Right lobe of liver (tissue), 6 donors: Measurements from ENCODE around the gene OR7C1. TPM values are rescaled to one million over a fixed set of nuclear protein-coding genes. Genes with fewer than 3 reads are reported as not detected.

ENCODE experiments used
- ATAC-seq, 4 donors: fragments of 200-7000 bp; cut with Tn5 transposase; one replicate each; pipeline ENCODE4 v1.9.1; 2020; ENCODE audit warnings: mild to moderate bottlenecking in 4 of 4, moderate library complexity in 4 of 4
- DNase-seq, 3 donors: peaks; one replicate each; pipeline ENCODE4 v3.0.0-alpha.2; 2020
- H3K27ac ChIP-seq, 3 donors: fragments of 200-600 bp; one replicate each; pipeline ENCODE4 v1.8.0; 2022
- H3K27me3 ChIP-seq, 2 donors: fragments of 200-600 bp; one replicate each; pipeline ENCODE4 v1.8.0; 2022
- H3K36me3 ChIP-seq, 4 donors: fragments of 200-600 bp; sonication (generic) in 1 of 4; one replicate each; pipeline versions ENCODE4 v1.5.1 to v1.8.0; 2017 to 2022; ENCODE audit warnings: control low read depth in 1 of 4
- H3K4me1 ChIP-seq, 4 donors: fragments of 200-600 bp; sonication (generic) in 1 of 4; one replicate each; pipeline versions ENCODE4 v1.5.1 to v1.8.0; 2017 to 2022; ENCODE audit warnings: control low read depth in 1 of 4
- H3K4me3 ChIP-seq, 3 donors: fragments of 200-600 bp; one replicate each; pipeline ENCODE4 v1.8.0; 2022
- H3K9me3 ChIP-seq, 4 donors: fragments of 200-600 bp; sonication (generic) in 1 of 4; one replicate each; pipeline versions ENCODE4 v1.5.1 to v1.8.0; 2017 to 2022; ENCODE audit warnings: control low read depth in 1 of 4
- CTCF ChIP-seq, 4 donors: fragments of 200-600 bp in 3 of 4; fragments of 450-650 bp in 1 of 4; IDR thresholded peaks; one replicate each; pipeline versions ENCODE4 v1.5.1 to v1.8.0; 2016 to 2022; ENCODE audit warnings: antibody characterized with exemption in 4 of 4, mild to moderate bottlenecking in 2 of 4
- POLR2A ChIP-seq: fragments of 450-650 bp; IDR thresholded peaks from one replicate; pipeline ENCODE4 v1.6.1; 2017; ENCODE audit warnings: antibody characterized with exemption, mild to moderate bottlenecking
- WGBS: methylation state at CpG from one replicate; pipeline ENCODE4 v1.1.6; 2018; ENCODE audit warnings: low coverage, low lambda C conversion rate; ENCODE audit not compliant: insufficient coverage; ENCODE audit errors: missing lambda C conversion rate; 5-methylcytosine and 5-hydroxymethylcytosine counted together
- intact Hi-C, 2 donors: fragments of 100-400 bp; cut with DNase I; formaldehyde crosslinking; loops; one replicate each; pipeline versions ENCODE4 v1.11.2 to v1.14.1; 2022
- total RNA-seq, 6 experiments: library from RNA; depleted of rRNA in 2 of 6; stranded (reverse); fragments of >200 nt in 2 of 6; fragmentation: NEBNext Ultra II Directional in 3 of 6; extraction: Animal tissue kit (Norgen Biotek cat#: 25700) in 3 of 6; gene quantifications; one replicate each; pipeline versions ENCODE4 v1.1.0 to v1.2.4, GENCODE V29; 2016 to 2023
- donor health status: DM: no; HTN: yes; CAD: no.
- donor health status: DM: no; HTN: no; CAD: no.
- donor health status: DM: no; HTN: no; CAD: no.
- donor health status: DM: no; HTN: yes; CAD: no.
- donor health status: DM: no; HTN: yes; CAD: no.

OR7C1 gene
- total RNA-seq, 6 experiments from 2014 or later = 0.02 TPM; not detected in 5

GRCh38 chr19:14826006-14826405 lies 9.0 kb downstream of the OR7C1 start:
- 80% methylated on average over 2 of the region's 2 CpGs for whole genome bisulfite sequencing
- H3K9me3 ChIP-seq = no peaks in the 10 kb centered on the region
- no peaks in the 10 kb centered on the region for H3K36me3 ChIP-seq
- intact Hi-C loops = no loop called here
- TF ChIP-seq CTCF (IDR thresholded peaks at IDR 0.05) (no peak), POLR2A (no peak)
- no peaks in the 10 kb centered on the region for H3K27me3 ChIP-seq
- H3K4me3 ChIP-seq = no peak overlapping the region
- DNase-seq (no peak), ATAC-seq (no peak)
- H3K27ac ChIP-seq = no peak overlapping the region
- H3K4me1 ChIP-seq = no peaks in the 10 kb centered on the region

- no peak for TF ChIP-seq POLR2A
- no peak for TF ChIP-seq CTCF (IDR thresholded peaks at IDR 0.05)
- DNase-seq (no peak), ATAC-seq (no peak)
- no peaks in the 10 kb centered on the region for H3K36me3 ChIP-seq
- H3K9me3 ChIP-seq = no peaks in the 10 kb centered on the region
- intact Hi-C loops = no loop called here
- H3K27ac ChIP-seq = no peak overlapping the region
- no peak overlapping the region for H3K4me3 ChIP-seq
- no peaks in the 10 kb centered on the region for H3K27me3 ChIP-seq
- 26% methylated on average over 6 of the region's 6 CpGs for WGBS
- no peaks in the 10 kb centered on the region for H3K4me1 ChIP-seq
These were observed 13.0 kb downstream of the OR7C1 start for GRCh38 chr19:14821937-14822336.

DNA sequence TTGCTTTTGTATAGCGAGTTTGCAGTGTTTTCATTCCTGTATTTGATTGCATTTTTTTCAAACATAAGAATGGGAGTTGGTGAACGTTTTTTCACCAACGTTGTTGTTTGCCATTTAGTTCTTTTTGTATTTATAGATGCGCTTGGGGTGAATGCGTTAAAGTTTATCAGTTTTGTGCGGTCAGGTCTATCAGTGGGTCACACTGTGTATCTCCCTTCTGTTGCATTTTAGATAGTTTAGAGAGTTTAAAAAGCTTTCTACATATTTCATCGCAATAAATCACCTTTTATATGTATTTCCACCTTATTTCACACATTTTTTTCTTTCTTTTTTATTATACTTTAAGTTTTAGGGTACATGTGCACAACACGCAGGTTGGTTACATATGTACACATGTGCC lies 16.4 kb downstream of the OR7C1 start:
- no peak for ATAC-seq
- Histone ChIP-seq H3K9me3 (no peaks in the 10 kb centered on the region), H3K36me3 (no peaks in the 10 kb centered on the region), H3K27ac (no peak overlapping the region), H3K4me1 (no peaks in the 10 kb centered on the region), H3K4me3 (no peak overlapping the region), H3K27me3 (no peaks in the 10 kb centered on the region)
- intact Hi-C loops = no loop called here
- DNase-seq = no peak
- TF ChIP-seq CTCF (IDR thresholded peaks at IDR 0.05) (no peak), POLR2A (no peak)
- 47% methylated on average over 8 of the region's 8 CpGs for WGBS

- Histone ChIP-seq H3K27ac (no peak overlapping the region), H3K9me3 (no peaks in the 10 kb centered on the region), H3K4me3 (no peak overlapping the region), H3K4me1 (no peaks in the 10 kb centered on the region), H3K36me3 (no peaks in the 10 kb centered on the region), H3K27me3 (no peaks in the 10 kb centered on the region)
- ATAC-seq = no peak
- DNase-seq = no peak
- 36% methylated on average over 3 of the region's 3 CpGs for WGBS
- intact Hi-C loops = no loop called here
- TF ChIP-seq POLR2A (no peak), CTCF (IDR thresholded peaks at IDR 0.05) (no peak)
These were observed 17.9 kb downstream of the OR7C1 start for GRCh38 chr19:14817052-14817451.

- H3K36me3 ChIP-seq = no peaks in the 10 kb centered on the region
- TF ChIP-seq POLR2A = no peak
- no peaks in the 10 kb centered on the region for H3K27me3 ChIP-seq
- no peak overlapping the region for H3K27ac ChIP-seq
- WGBS = 13% methylated on average over 2 of the region's 2 CpGs
- intact Hi-C loops = no loop called here
- DNase-seq = no peak
- no peaks in the 10 kb centered on the region for H3K9me3 ChIP-seq
- H3K4me3 ChIP-seq = no peak overlapping the region
- H3K4me1 ChIP-seq = no peaks in the 10 kb centered on the region
- ATAC-seq = no peak
These were observed 19.9 kb downstream of the OR7C1 start for GRCh38 chr19:14814982-14815652.
